Left colon (tissue), 2 donors: ENCODE measurements around the gene PLXNC1. TPM values are rescaled to one million over a fixed set of nuclear protein-coding genes. Genes with fewer than 3 reads are reported as not detected.

Experiments
- ATAC-seq: fragments of 200-7000 bp; cut with Tn5 transposase; one replicate; pipeline ENCODE4 v1.9.1; 2020; ENCODE audit warnings: mild to moderate bottlenecking, moderate library complexity
- DNase-seq, 2 donors: peaks; one replicate each; pipeline ENCODE4 v3.0.0-alpha.2; 2020
- intact Hi-C, 2 donors: fragments of 100-400 bp; cut with DNase I in 1 of 2; cut with micrococcal nuclease in 1 of 2; formaldehyde crosslinking; loops; one replicate each; pipeline versions ENCODE4 v1.11.2 to v1.14.0; 2022; cut with DNase I, micrococcal nuclease
- total RNA-seq, 2 donors: library from RNA; stranded (reverse); fragmentation: NEBNext Ultra II Directional; extraction: Animal tissue kit (Norgen Biotek cat#: 25700); gene quantifications; one replicate each; pipeline ENCODE4 v1.2.1, GENCODE V29; 2021
- donor health status: DM: no; HTN: no; CAD: no.
- donor health status: DM: yes; HTN: yes; CAD: no.

PLXNC1 gene
- total RNA-seq, 2 donors from 2014 or later: 7.4 to 11.2 TPM

- DNase-seq (no peak), ATAC-seq (no peak)
- intact Hi-C loops: no loop called here
These were observed 71.4 kb downstream of the PLXNC1 start for GRCh38 chr12:94219622-94220302.

DNA sequence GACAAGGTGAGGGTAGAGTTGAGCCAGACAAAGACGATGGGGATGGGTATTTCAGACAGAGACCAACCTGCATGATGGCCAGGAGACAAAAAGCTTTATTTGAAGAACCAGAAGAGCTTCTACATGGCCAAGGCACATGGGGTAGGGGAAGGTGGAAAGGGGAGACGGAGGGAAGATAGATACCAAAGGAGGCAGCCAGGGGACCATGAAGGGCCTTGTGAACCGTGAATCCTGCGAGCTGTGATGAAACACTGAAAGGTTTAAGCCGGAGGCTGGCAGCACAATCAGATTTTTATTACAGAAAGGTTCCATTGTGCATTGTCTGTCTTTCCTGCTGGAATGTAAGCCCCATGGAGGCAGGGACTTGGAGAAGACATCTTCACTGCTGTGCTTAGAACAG is 72.4 kb downstream of the PLXNC1 start:
- intact Hi-C loops: no loop called here

GRCh38 chr12:94222351-94223084 is 74.1 kb downstream of the PLXNC1 start:
- intact Hi-C loops: no loop called here

More for the DNA sequence above, 72.4 kb downstream of the PLXNC1 start:
- DNase-seq: no peak
- ATAC-seq: no peak

DNA sequence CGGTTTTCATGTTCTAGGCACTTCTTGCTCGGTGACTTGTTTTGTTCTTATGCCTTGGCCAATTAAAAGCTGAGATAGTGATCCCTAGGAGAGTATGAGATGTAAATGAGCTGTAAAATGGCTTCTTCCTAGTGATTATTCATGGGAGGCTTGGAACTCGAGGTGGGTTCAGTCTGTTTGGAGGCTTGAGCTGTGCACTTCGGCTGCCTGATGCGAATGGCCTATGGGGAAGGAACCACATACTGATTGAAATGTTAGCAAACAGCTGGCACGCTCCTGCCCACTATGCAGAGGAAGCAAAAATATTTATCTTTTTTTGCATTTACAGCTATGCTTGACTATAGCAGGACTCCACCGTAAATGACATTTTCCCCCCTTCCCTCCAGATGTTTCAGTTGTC is 75.5 kb downstream of the PLXNC1 start:
- no peak for DNase-seq
- ATAC-seq: no peak
- intact Hi-C loops: no loop called here

More at GRCh38 chr12:94222351-94223084, 74.1 kb downstream of the PLXNC1 start:
- no peak for ATAC-seq
- DNase-seq: no peak

- DNase-seq (no peak), ATAC-seq (no peak)
- intact Hi-C loops: no loop called here
These were observed 77.1 kb downstream of the PLXNC1 start for GRCh38 chr12:94225506-94225905.

GRCh38 chr12:94225947-94226630 is 77.7 kb downstream of the PLXNC1 start:
- DNase-seq: no peak
- no peak for ATAC-seq
- intact Hi-C loops: no loop called here

- intact Hi-C loops: no loop called here
These were observed 78.7 kb downstream of the PLXNC1 start for GRCh38 chr12:94227066-94227465.

GRCh38 chr12:94228488-94228907 is 80.1 kb downstream of the PLXNC1 start:
- DNase-seq (no peak), ATAC-seq (no peak)
- intact Hi-C loops: no loop called here

More at GRCh38 chr12:94227066-94227465, 78.7 kb downstream of the PLXNC1 start:
- no peak for DNase-seq
- ATAC-seq: no peak

- ATAC-seq (no peak), DNase-seq (no peak)
- intact Hi-C loops: no loop called here
These were observed 81.5 kb downstream of the PLXNC1 start for GRCh38 chr12:94229902-94230301.

DNA sequence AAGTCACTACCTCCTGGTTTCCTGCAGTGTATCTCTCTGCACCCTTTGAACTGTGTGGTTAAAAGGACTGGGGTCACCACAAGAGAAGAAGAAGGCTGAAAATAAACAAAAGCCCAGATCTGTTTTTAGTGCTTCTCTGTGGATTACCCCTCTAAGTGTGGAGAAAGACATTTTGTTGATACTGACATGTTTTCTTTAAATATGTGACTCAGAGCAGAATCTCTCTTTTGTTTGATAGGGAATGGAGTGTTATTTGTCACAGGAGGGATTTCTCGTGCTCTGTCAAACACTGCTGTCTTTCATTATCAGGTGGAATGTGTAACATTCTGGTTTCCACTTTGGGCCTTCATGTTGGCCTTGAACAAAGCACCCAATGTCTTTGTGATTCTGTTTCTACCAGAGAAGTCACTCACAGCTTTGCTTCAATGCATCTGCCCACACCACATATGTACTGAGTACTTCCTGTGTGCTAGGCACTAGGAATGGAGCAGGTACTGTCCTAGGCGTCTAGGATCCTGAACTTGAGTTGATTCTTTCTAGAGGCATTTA is 82.1 kb downstream of the PLXNC1 start:
- no peak for ATAC-seq
- intact Hi-C loops: no loop called here

DNA sequence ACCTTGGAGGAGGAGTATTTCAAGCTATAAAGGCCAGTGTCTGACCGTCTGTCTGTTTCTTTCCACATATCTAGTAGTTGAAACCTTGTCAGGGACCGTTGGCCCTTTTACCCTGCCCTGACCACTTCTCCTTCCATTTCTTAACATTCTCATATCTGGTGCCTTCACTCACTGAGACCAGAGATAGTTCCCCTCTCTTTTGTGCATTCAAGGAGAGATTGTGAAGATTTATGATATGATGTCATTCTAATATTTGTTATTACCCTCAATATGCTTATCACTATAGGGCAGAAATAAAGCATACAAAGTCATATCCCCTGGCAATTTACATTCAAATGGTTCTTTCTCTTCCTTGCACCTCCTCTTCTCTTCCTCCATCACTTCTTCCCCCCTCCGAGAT is 83.3 kb downstream of the PLXNC1 start:
- ATAC-seq (no peak), DNase-seq (no peak)
- intact Hi-C loops: no loop called here

More for the DNA sequence above, 82.1 kb downstream of the PLXNC1 start:
- DNase-seq: no peak

DNA sequence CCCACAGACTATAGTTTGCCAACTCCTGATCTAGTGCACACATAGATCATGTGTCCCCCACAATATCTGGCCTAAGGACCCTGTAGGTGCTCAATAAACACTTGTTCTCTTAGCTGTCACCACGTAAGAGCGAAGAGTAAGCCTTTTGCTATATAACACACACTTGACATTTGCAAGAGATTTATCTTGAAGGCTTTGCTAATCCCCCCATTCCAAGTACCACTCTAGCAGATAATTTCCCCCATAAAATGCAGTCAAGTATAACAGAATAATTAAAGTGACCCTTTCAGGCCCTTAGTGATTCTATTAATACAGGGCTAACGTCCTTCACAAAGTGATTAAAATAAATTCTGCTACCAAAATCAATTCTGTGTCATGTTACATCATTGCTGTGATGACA is 87.5 kb downstream of the PLXNC1 start:
- DNase-seq: no peak
- intact Hi-C loops: no loop called here
- ATAC-seq: no peak

DNA sequence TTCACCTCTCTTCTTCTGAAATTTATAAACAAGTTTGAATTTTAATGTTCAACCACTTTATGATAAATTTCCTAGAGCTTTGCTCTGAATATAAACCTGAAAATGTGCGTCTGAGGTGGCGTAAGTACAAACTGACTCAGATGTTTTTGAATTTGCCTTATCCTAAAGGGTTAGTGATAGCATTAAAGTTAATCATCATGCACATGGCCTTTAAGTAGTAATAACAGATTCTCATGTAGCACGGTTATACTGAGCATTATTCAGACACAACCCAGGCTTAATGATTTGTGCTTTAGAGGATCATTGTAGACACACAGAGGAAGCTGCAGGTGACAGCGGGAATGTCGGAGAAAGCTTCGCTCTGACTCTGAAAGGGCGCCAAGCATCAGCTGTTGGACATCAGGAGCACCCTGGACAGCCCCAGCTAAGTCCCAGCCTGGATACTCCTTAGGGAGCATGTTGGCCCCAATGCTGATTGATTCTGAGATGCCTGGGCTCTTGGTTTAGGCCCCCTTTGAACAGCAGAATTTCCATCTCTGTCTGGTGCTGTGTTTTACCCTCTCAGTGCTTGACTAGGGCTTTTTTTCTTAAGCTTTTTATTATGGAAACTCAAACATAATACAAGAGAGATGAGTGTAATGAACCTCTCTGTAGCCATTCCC is 91.1 kb downstream of the PLXNC1 start:
- intact Hi-C loops: no loop called here
- no peak for DNase-seq
- ATAC-seq: no peak

DNA sequence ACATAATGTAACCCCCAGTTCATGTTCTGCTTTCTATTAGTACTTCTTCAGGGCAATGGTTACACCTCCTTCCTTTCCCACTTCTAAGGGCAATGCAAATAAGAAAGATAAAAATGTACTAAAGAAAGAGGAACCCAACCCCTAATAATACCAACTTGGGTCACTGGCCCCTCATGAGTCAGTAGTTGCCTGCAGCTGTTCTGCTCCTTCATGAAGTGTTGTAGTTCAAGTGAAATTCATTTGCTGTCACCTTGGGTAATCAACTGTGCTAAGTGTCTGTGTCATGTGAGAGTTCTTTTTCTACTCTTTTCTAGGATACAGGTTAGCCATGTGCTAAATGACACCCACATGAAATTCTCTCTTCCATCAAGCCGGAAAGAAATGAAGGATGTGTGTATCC is 91.8 kb downstream of the PLXNC1 start:
- ATAC-seq: no peak
- DNase-seq: no peak
- intact Hi-C loops: no loop called here

GRCh38 chr12:94242901-94243300 is 94.5 kb downstream of the PLXNC1 start:
- DNase-seq: peak in 1 of 2 donors; percentile 32
- no peak for ATAC-seq
- intact Hi-C loops: no loop called here

DNA sequence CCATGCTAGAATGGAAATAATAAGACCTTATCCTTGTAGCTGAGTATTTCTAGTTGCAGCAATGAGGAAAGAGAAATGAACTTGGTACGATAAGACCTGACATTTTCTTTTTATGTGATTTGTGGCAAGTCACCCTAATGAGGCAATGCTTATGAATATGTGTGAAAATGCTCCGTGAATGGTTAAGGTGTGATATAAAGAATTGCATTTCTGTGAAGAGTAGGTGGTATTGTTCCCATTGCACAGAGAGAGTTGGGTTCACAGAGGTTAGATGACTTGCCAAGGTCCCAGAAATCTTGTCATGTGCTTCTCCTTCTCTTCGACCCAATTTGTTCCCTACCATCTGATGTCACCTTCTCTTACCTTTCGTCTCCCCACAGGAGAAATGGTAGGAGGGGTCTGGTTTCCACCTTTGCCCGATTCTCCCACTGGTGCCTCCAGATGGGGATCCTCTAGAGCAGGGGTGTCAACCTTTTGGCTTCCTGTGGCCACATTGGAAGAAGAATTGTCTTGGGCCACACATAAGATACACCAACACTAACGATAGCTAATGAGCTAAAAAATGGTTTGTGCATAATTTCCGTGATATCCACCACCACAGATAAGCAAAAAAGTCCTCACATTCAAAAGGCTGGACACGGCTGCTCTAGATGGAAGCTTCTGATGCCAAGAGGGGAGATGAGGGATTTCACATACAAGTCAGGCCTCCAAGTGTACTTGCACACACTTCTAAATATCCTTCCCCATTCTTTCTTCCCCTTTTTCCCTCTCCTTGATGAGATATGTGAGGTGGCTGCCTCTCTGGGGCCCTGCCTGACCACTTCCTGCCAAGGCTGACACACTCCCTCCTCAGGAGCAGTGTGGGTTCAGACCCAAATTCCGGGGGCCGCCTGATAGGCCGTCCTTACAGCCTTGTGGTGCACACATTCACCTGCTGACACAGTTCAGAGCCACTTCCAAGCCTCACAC is 96.1 kb downstream of the PLXNC1 start:
- intact Hi-C loops: no loop called here
- peak; percentile 34 to 41 for DNase-seq
- no peak for ATAC-seq

- ATAC-seq (no peak), DNase-seq (no peak)
- intact Hi-C loops: no loop called here
These were observed 97.4 kb downstream of the PLXNC1 start for GRCh38 chr12:94245631-94246383.
